Lower leg skin (tissue), 3 donors: ENCODE data around the gene FBXL19.

ENCODE experiments used
- POLR2A ChIP-seq, 2 donors: fragments of 450-650 bp; IDR thresholded peaks; one replicate each; pipeline ENCODE4 v1.6.1; 2016 to 2017; ENCODE audit warnings: antibody characterized with exemption in 2 of 2, mild to moderate bottlenecking in 1 of 2, moderate library complexity in 1 of 2
- TF ChIP-seq, protein P1 (sequence below), 3 donors: fragments of 450-650 bp; IDR thresholded peaks; one replicate each; pipeline ENCODE4 v1.5.1; 2016; ENCODE audit warnings: antibody characterized with exemption in 3 of 3, mild to moderate bottlenecking in 3 of 3, moderate library complexity in 2 of 3

- TF ChIP-seq POLR2A (IDR thresholded peaks at IDR 0.05), result no peak
- TF ChIP-seq, protein P1, sequence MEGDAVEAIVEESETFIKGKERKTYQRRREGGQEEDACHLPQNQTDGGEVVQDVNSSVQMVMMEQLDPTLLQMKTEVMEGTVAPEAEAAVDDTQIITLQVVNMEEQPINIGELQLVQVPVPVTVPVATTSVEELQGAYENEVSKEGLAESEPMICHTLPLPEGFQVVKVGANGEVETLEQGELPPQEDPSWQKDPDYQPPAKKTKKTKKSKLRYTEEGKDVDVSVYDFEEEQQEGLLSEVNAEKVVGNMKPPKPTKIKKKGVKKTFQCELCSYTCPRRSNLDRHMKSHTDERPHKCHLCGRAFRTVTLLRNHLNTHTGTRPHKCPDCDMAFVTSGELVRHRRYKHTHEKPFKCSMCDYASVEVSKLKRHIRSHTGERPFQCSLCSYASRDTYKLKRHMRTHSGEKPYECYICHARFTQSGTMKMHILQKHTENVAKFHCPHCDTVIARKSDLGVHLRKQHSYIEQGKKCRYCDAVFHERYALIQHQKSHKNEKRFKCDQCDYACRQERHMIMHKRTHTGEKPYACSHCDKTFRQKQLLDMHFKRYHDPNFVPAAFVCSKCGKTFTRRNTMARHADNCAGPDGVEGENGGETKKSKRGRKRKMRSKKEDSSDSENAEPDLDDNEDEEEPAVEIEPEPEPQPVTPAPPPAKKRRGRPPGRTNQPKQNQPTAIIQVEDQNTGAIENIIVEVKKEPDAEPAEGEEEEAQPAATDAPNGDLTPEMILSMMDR (IDR thresholded peaks at IDR 0.05), result no peak
Observed at GRCh38 chr16:30987581-30988190, 64.3 kb downstream of the FBXL19 start.
